ENCODE results near the gene MMADHC. TPM values are rescaled to one million over a fixed set of nuclear protein-coding genes. Genes with fewer than 3 reads are reported as not detected.

MMADHC gene
- total RNA-seq, 1 donor from 2014 or later, result 74.3 TPM

DNA sequence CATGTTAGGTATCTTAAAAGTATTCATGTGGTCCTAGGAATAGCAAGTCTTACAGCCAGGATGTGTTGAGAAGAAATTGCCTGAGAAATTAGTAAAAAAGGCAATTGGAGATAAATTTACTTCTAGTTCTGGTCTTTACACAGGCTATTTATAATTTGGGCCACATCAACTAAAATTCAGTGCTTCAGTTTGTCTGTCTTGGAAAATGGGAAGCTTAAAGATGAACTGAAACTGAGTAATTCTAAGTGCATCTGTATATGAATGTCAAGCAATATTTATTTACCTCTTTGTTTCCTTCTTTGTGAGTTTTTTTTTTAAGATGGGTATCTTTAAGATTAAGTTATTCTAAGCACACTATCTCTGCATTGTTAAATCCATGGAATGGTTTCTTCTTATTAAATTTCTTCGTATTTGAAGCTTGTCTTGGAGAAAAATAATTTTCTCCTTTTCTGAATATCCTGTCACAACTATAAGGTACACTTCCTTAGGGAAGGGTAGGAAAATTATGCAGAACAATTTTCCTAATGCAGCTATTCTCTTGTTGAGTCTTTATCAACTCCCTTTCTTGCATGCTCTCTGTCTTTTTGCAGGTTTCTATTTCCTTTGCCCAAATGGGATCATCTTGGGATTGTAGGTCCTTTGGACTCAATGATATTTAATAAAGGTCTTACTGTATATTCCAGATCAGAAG is 39.7 kb upstream of the MMADHC start:
- Mint-ChIP-seq H3K4me3 (ENCODE audit: unreplicated experiment) (no peak overlapping the region), H3K27me3 (ENCODE audit: unreplicated experiment) (no peaks in the 10 kb centered on the region), H3K4me1 (ENCODE audit: low read depth, unreplicated experiment) (no peaks in the 10 kb centered on the region), H3K36me3 (ENCODE audit: unreplicated experiment) (no peaks in the 10 kb centered on the region), H3K27ac (ENCODE audit: unreplicated experiment) (no peak overlapping the region), H3K9me3 (ENCODE audit: unreplicated experiment) (no peaks in the 10 kb centered on the region)
- TF ChIP-seq, protein P1, sequence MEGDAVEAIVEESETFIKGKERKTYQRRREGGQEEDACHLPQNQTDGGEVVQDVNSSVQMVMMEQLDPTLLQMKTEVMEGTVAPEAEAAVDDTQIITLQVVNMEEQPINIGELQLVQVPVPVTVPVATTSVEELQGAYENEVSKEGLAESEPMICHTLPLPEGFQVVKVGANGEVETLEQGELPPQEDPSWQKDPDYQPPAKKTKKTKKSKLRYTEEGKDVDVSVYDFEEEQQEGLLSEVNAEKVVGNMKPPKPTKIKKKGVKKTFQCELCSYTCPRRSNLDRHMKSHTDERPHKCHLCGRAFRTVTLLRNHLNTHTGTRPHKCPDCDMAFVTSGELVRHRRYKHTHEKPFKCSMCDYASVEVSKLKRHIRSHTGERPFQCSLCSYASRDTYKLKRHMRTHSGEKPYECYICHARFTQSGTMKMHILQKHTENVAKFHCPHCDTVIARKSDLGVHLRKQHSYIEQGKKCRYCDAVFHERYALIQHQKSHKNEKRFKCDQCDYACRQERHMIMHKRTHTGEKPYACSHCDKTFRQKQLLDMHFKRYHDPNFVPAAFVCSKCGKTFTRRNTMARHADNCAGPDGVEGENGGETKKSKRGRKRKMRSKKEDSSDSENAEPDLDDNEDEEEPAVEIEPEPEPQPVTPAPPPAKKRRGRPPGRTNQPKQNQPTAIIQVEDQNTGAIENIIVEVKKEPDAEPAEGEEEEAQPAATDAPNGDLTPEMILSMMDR (IDR thresholded peaks at IDR 0.05; ENCODE audit: partially characterized antibody, unreplicated experiment), result no peak
- DNase-seq, result no peak

DNA sequence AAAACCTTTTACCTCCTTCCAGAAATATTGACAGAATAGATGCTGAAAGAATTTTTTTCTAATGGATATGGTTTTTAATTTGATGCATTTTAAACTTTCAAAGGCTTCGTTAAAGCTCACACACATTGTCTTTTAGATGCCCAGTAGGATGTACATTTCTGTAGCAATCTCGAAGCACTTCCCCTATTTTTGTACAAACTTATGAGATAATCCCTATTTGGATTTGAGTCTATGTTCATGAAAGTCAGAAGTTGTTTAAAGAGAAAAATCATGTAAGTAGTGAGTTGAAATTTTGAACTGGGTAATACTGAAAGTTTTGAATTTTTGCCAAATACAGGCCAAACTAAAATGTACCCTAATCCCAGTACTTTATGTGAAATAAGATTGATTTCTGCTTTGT is 38.1 kb upstream of the MMADHC start:
- no peak overlapping the region for H3K4me3 Mint-ChIP-seq (ENCODE audit: unreplicated experiment)
- DNase-seq, result no peak
- H3K4me1 Mint-ChIP-seq (ENCODE audit: low read depth, unreplicated experiment), result no peaks in the 10 kb centered on the region
- no peaks in the 10 kb centered on the region for H3K9me3 Mint-ChIP-seq (ENCODE audit: unreplicated experiment)
- TF ChIP-seq, protein P1 (IDR thresholded peaks at IDR 0.05; ENCODE audit: partially characterized antibody, unreplicated experiment), result no peak
- no peaks in the 10 kb centered on the region for H3K36me3 Mint-ChIP-seq (ENCODE audit: unreplicated experiment)
- H3K27ac Mint-ChIP-seq (ENCODE audit: unreplicated experiment), result no peak overlapping the region
- no peaks in the 10 kb centered on the region for H3K27me3 Mint-ChIP-seq (ENCODE audit: unreplicated experiment)

GRCh38 chr2:149625271-149625670 is 37.7 kb upstream of the MMADHC start:
- Mint-ChIP-seq H3K27me3 (ENCODE audit: unreplicated experiment) (no peaks in the 10 kb centered on the region), H3K9me3 (ENCODE audit: unreplicated experiment) (no peaks in the 10 kb centered on the region), H3K27ac (ENCODE audit: unreplicated experiment) (no peak overlapping the region), H3K36me3 (ENCODE audit: unreplicated experiment) (no peaks in the 10 kb centered on the region), H3K4me3 (ENCODE audit: unreplicated experiment) (no peak overlapping the region), H3K4me1 (ENCODE audit: low read depth, unreplicated experiment) (no peaks in the 10 kb centered on the region)
- DNase-seq, result no peak
- TF ChIP-seq, protein P1 (IDR thresholded peaks at IDR 0.05; ENCODE audit: partially characterized antibody, unreplicated experiment), result no peak

DNA sequence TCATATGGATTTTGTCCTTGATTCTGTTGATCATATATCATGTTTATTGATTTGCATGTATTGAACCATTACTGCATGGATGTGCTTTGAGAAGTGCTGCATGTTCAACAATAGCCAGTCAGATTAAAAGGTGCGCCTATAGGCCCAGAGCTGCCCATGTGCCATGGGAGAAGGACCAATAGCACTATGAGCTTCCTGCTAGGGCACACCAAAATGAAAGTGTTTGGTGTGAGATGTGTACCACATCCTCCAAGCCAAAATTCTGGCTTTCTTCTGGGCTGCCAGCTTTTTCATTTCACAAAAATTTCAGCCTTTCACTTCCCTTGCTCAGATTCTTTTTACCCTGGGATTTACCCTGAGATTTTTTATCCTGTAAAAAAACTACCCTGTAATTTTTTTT is 34.8 kb upstream of the MMADHC start:
- no peaks in the 10 kb centered on the region for H3K4me1 Mint-ChIP-seq (ENCODE audit: low read depth, unreplicated experiment)
- TF ChIP-seq, protein P1 (IDR thresholded peaks at IDR 0.05; ENCODE audit: partially characterized antibody, unreplicated experiment), result no peak

DNA sequence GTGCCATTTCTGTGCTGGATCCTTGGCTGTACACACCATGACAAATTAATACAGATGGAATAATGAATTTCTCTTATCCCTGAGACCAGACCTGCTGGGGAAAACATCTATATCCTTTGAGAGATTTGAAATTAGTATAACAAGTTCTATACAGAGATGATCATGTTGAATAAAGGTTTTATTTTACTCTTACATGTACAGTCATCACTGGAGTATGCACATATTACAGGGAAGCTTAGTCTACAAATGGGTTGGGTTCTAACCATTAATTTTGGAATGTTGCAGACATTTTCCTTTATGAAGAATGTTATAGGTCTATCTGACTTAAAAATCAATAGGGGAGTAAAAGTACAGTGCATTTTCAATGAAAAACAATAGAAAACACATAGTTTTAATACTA is 29.9 kb upstream of the MMADHC start:
- Mint-ChIP-seq H3K27ac (ENCODE audit: unreplicated experiment) (no peak overlapping the region), H3K27me3 (ENCODE audit: unreplicated experiment) (peaks cover 2% of the 10 kb centered on the region), H3K9me3 (ENCODE audit: unreplicated experiment) (no peaks in the 10 kb centered on the region), H3K4me1 (ENCODE audit: low read depth, unreplicated experiment) (no peaks in the 10 kb centered on the region), H3K36me3 (ENCODE audit: unreplicated experiment) (no peaks in the 10 kb centered on the region), H3K4me3 (ENCODE audit: unreplicated experiment) (no peak overlapping the region)
- no peak for DNase-seq
- TF ChIP-seq, protein P1 (IDR thresholded peaks at IDR 0.05; ENCODE audit: partially characterized antibody, unreplicated experiment), result no peak

More for the DNA sequence above, 34.8 kb upstream of the MMADHC start:
- no peak overlapping the region for H3K27ac Mint-ChIP-seq (ENCODE audit: unreplicated experiment)
- DNase-seq, result no peak
- peaks cover 2% of the 10 kb centered on the region for H3K27me3 Mint-ChIP-seq (ENCODE audit: unreplicated experiment)
- H3K4me3 Mint-ChIP-seq (ENCODE audit: unreplicated experiment), result no peak overlapping the region
- H3K9me3 Mint-ChIP-seq (ENCODE audit: unreplicated experiment), result no peaks in the 10 kb centered on the region
- H3K36me3 Mint-ChIP-seq (ENCODE audit: unreplicated experiment), result no peaks in the 10 kb centered on the region

Measured in glutamatergic neuron (in vitro differentiated cells).